ENCODE measurements around the gene SAMHD1. TPM values are rescaled to one million over a fixed set of nuclear protein-coding genes. Genes with fewer than 3 reads are reported as not detected.

The SAMHD1 gene
- 3.1 and 9.1 TPM in 2 replicates for total RNA-seq

GRCh38 chr20:36951198-36951978 is at the start of gene SAMHD1:
SAMHD1 (minus strand) TSS chr20:36951708; CDS start chr20:36951643, 65 bp downstream.

GRCh38 chr20:36875702-36876472 is 75.6 kb downstream of the SAMHD1 start, which contains the start of gene TLDC2:
TLDC2 (plus strand) TSS chr20:36876138; CDS start chr20:36876175, 37 bp downstream.

Other genes starting within 250 kb of the SAMHD1 start
- gene NDRG3, start 205.6 kb downstream of the SAMHD1 start, total RNA-seq, result 10.3 and 16.9 TPM in 2 replicates
- gene DSN1, start 177.9 kb downstream of the SAMHD1 start, total RNA-seq, result 4.3 and 6.2 TPM in 2 replicates
- gene TLDC2, start 75.6 kb downstream of the SAMHD1 start, total RNA-seq, result under 0.01 TPM in 1 of 2 replicates, not detected in the other
- gene RBL1, start 144.3 kb upstream of the SAMHD1 start, total RNA-seq, result 4.1 and 5.5 TPM in 2 replicates
- 224 and 279 TPM in 2 replicates for gene RPN2, start 227.6 kb upstream of the SAMHD1 start, total RNA-seq
- under 0.01 and 0.43 TPM in 2 replicates for gene MROH8, start 227.8 kb upstream of the SAMHD1 start, total RNA-seq

All from nasal cavity respiratory epithelium epithelial cell of viscerocranial mucosa (primary cell).